Hindlimb muscle (tissue), 1 donor: ENCODE measurements around the gene B4GALT4. TPM values are rescaled to one million over a fixed set of nuclear protein-coding genes. Genes with fewer than 3 reads are reported as not detected.
A peak's percentile ranks its signal among the peaks of the same experiment; 100 is the strongest.

Experiments used
- DNase-seq: peaks from one replicate; pipeline ENCODE4 v3.0.0-alpha.2; 2013
- polyA plus RNA-seq: library from polyadenylated mRNA; unstranded; fragments of 120-200 nt; gene quantifications from one replicate; pipeline ENCODE4 v1.2.1, GENCODE V29; 2013; ENCODE audit not compliant: insufficient read length

The B4GALT4 gene
- polyA plus RNA-seq, 1 donor = 9.5 TPM

- DNase-seq = no peak
Observed at GRCh38 chr3:119236756-119237155, 3.9 kb downstream of the B4GALT4 start.

- DNase-seq = no peak
Observed at GRCh38 chr3:119235151-119235550, 5.5 kb downstream of the B4GALT4 start.

- DNase-seq = no peak
Observed at GRCh38 chr3:119234610-119235009, 6.1 kb downstream of the B4GALT4 start.

DNA sequence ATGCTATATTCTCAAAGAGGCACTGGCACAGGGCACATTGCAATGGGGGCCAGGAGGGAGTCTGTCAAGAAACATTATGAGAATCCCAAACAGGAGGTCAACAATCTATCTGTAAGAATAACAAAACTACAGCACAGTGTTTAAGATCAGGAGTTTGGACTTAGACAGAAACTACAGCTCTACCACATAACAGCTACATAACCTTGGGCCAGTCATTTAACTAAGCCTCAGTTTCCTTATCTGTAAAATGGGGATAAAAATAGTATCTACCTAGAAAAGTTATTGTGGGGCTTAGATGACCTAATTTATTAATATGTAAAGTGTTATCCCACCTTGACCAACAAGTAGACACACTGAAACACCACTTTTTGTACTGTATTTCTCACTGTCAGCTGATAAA is 9.9 kb downstream of the B4GALT4 start:
- no peak for DNase-seq

DNA sequence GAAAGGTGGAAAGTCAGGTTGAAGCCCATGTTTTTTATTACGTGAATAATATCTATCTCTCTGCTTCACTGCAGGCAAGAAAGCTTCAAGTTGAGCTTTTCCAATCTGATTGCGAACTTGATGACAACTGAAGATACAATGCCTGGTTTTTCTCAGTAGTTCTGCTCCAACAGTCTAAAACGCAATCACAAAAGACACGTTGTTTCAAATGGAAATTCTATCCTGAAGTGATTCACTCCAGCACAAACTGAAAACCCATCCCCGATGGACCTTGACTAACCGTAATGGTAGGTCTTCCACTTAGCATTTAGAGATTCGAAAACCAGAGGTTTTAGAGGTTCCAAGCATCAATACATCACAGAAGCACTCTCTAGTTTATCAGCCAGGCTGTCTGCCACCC is 10.6 kb downstream of the B4GALT4 start:
- no peak for DNase-seq

GRCh38 chr3:119229190-119229589 is 11.5 kb downstream of the B4GALT4 start:
- DNase-seq = no peak

DNA sequence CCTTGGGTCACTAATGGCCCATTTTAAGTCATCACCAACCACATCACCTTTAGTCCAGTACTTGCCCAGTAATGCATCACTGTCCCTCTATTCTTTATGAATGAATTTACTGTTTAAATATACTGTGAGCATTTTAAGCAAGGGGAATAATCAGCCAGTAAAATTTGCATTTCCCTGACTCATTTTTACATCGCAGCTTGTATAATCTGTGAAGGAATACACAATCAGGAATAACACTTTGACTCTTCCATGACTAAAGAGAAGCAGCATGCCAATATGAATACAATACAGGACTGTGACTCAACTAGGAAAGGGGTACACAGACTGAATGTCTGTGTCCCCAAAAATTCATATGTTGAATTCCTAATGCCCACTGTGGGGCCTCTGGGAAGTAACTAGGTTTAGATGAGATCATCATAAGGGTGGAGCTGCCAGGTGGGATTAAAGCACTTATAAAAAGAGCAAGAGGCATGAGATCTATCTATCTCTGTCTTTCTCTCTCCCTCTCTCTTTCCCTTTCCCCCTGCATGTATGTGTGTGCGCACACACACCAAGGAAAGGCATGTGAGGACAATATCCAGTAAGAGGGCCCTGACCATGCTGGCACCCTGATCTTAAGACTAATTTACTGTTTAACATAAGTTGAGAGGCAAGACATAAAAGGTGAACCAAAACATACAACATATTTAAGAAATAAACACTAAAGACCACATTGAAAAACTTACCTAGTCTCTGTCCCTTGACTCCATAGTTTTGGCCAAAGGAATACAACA is 12.1 kb downstream of the B4GALT4 start:
- DNase-seq = no peak

DNA sequence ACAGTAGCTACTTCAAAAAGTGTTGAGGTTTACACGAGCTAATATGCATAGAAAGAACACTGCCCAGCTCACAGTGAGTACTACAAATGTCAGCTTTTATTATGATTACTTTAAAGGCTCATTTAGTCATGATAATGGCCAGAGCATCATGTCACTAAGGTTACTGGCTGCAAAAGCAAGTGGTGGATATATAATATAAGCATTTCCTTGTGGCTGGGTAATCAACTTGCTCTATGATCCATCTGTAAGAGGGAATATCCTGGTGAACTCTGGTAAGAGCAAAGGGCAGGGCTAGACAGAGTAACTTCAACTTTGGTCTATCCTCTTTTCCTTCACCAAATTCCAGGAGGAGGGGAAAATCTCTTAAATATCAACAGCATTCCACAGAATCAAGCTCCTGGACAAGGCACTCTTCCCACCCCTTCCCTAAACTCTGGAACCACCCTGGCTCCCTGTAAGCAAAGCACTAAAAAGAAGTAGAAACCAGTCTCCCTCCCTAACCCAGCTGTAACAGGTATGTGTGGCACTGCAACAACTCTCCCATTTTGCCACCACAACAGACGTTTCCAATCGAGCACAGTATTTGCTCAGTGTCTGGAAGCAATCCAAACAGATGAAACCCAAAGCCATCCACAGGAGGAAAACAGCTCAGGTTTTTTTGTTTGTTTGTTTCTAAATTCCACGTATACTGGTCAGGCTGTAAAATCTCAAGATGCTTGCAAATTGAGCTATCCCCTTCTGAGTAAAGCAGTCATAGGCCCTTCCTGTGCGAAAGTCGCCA is 13.4 kb downstream of the B4GALT4 start:
- DNase-seq = no peak

- no peak for DNase-seq
Observed at GRCh38 chr3:119225121-119225520, 15.6 kb downstream of the B4GALT4 start.

DNA sequence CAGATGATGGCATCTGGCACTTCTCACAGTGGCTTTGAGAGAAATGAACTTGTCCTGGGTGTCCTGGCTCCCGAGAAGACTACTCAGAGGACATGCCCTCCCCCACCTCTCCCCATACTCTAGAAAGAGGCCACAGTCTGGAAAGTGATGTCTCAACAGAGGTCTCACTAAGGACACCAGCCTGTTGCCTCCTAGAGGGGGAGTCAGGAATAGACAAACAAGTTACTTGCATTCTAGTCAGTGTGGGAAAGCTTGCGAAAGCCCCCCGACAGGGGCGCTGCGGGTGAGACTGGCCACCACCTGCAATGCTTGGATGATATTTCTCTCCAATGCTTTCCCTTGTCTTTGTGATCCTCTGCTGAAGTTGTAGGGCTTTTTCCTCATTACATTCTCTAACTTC is 17.2 kb downstream of the B4GALT4 start:
- DNase-seq = no peak

GRCh38 chr3:119222391-119222790 is 18.3 kb downstream of the B4GALT4 start:
- no peak for DNase-seq

GRCh38 chr3:119221779-119222320 is 18.8 kb downstream of the B4GALT4 start:
- DNase-seq = no peak

- DNase-seq = no peak
Observed at GRCh38 chr3:119220970-119221667, 19.6 kb downstream of the B4GALT4 start.

- DNase-seq = no peak
Observed at GRCh38 chr3:119220198-119220597, 20.5 kb downstream of the B4GALT4 start.

GRCh38 chr3:119219069-119219468 is 21.6 kb downstream of the B4GALT4 start:
- no peak for DNase-seq

DNA sequence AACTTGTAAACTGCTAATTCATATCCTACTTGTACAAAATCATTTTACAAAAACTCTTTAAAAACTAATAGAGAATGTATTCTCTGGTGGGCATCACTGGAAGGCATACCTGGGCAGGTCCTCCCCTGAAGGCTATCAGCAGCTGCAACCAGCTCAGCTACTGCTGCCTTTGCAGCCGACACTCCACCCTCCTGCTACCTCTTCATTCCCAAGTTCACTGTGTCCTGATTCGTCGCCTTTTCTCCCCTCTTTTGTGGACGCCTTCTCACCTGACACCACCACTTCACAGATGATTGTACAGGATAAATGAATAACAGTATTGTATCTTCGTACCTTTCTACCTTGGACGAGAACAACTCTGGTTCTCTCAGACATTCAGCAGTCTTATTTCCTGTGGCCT is 28.9 kb downstream of the B4GALT4 start:
- no peak for DNase-seq

DNA sequence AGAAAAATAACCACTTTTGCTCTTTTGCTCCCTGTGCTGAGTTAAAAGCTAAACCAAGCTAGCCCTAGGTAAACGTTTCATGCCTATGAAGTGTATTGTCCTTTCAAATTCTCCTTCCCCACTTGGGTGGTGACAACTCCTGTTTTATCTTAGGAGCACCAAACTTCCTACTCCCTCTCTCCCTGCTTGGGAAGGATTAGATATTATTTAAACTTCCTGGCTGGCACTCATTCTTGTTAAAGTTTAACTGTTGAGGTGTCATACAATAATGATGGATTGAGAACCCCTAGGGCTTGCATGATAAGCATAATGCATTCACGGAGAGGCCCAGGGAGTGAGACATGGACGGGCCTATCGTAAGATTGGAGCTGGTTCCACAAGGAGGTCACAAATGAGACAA is 29.5 kb downstream of the B4GALT4 start:
- no peak for DNase-seq

DNA sequence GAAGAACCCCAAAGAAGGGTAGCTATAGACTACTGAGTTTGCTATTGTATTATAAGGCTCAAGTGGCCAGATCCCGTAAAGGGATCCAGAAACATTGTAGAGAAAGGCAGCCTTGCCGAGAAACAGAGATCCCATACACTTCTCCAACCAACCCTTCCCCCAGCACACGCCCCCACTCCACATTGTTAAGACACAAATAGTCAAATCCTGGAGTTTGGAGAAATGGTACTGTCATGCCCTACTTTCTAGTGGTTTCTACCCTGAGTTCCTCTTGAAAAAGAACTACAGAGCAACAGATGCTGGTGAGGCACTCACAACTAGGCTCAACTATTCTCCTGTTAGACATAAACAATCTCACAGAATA is 33.2 kb downstream of the B4GALT4 start:
- no peak for DNase-seq

- no peak for DNase-seq
Observed at GRCh38 chr3:119206611-119207511, 33.8 kb downstream of the B4GALT4 start.

- DNase-seq = no peak
Observed at GRCh38 chr3:119205685-119206084, 35.0 kb downstream of the B4GALT4 start.

- peak; percentile 9 for DNase-seq
Observed at GRCh38 chr3:119205209-119205608, 35.5 kb downstream of the B4GALT4 start.

DNA sequence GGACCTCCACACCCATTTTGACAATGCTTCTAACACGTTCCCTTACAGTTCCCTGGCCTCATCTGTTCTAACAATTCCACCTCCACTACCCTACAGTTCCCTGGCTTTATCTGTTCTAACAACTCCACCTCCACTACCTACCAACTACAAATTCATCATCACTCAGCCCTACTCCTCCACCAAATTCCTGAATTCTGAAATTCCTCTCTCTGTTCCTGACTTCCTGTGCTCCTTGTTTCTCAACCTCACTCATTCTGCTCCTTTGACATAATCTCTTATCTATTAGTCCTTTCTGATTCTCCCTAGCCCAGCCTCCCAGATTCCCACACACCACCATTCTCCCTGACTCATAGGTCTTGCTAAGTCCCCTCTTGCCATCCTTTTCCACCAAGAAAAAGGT is 44.8 kb downstream of the B4GALT4 start:
- DNase-seq = no peak
